Astrocyte (in vitro differentiated cells and primary cell): ENCODE measurements around the gene STON2. TPM values are rescaled to one million over a fixed set of nuclear protein-coding genes. Genes with fewer than 3 reads are reported as not detected.
"Not testable (repeated sequence)": the region's sequence is repeated elsewhere in the genome, so short reads cannot be mapped to it uniquely, and the experiment has no call there.

Experiments
- DNase-seq: peaks from one replicate; pipeline ENCODE4 v3.0.0-alpha.2; 2010; ENCODE audit warnings: low read depth
- FAIRE-seq: peaks from 2 replicates; lab custom pipeline; 2011; peaks lifted over from hg19 to GRCh38; lab: Jason Lieb, UNC
- H2AFZ ChIP-seq: 2 replicates; pipeline ENCODE4 v1.6.0; 2012; ENCODE audit warnings: low read depth, low read length, inconsistent platforms
- H3K27ac ChIP-seq: 2 replicates; pipeline ENCODE4 v1.5.1; 2011; ENCODE audit warnings: low read depth, low read length, inconsistent platforms
- H3K27me3 ChIP-seq: 2 replicates; pipeline ENCODE4 v1.6.0; 2011; ENCODE audit warnings: low read length, inconsistent platforms; ENCODE audit not compliant: insufficient read depth
- H3K36me3 ChIP-seq: 2 replicates; pipeline ENCODE4 v1.5.1; 2011; ENCODE audit warnings: low read length, inconsistent platforms; ENCODE audit not compliant: insufficient read depth
- H3K4me1 ChIP-seq: 2 replicates; pipeline ENCODE4 v1.5.1; 2011; ENCODE audit warnings: low read length, inconsistent platforms; ENCODE audit not compliant: insufficient read depth
- H3K4me2 ChIP-seq: 2 replicates; pipeline ENCODE4 v1.6.0; 2012; ENCODE audit warnings: low read length, inconsistent platforms
- H3K4me3 ChIP-seq: 2 replicates; pipeline ENCODE4 v1.5.1; 2011; ENCODE audit warnings: low read depth, mild to moderate bottlenecking, low read length, inconsistent platforms; ENCODE audit not compliant: insufficient read depth
- H3K79me2 ChIP-seq: 2 replicates; pipeline ENCODE4 v1.6.0; 2012; ENCODE audit warnings: mild to moderate bottlenecking, low read length, inconsistent platforms; ENCODE audit not compliant: insufficient read depth
- H3K9ac ChIP-seq: 2 replicates; pipeline ENCODE4 v1.6.0; 2012; ENCODE audit warnings: mild to moderate bottlenecking, low read length, inconsistent platforms
- H3K9me3 ChIP-seq: 2 replicates; pipeline ENCODE4 v1.5.1; 2012; ENCODE audit warnings: low read depth, mild to moderate bottlenecking, low read length, inconsistent platforms; ENCODE audit not compliant: insufficient read depth
- H4K20me1 ChIP-seq: 2 replicates; pipeline ENCODE4 v1.6.0; 2012; ENCODE audit warnings: low read length, inconsistent platforms; ENCODE audit not compliant: insufficient read depth
- H3K27ac Mint-ChIP-seq: one replicate; pipeline ENCODE4 v1.8.0; 2021; ENCODE audit warnings: mild to moderate bottlenecking, mixed read lengths; ENCODE audit not compliant: unreplicated experiment
- H3K27me3 Mint-ChIP-seq: one replicate; pipeline ENCODE4 v1.8.0; 2021; ENCODE audit warnings: low read depth, mixed read lengths; ENCODE audit not compliant: unreplicated experiment
- H3K36me3 Mint-ChIP-seq: one replicate; pipeline ENCODE4 v1.8.0; 2021; ENCODE audit warnings: low read depth, mixed read lengths; ENCODE audit not compliant: unreplicated experiment
- H3K4me1 Mint-ChIP-seq: one replicate; pipeline ENCODE4 v1.8.0; 2021; ENCODE audit warnings: low read depth, mixed read lengths; ENCODE audit not compliant: unreplicated experiment
- H3K4me3 Mint-ChIP-seq: one replicate; pipeline ENCODE4 v1.8.0; 2021; ENCODE audit warnings: mild to moderate bottlenecking, moderate library complexity, mixed read lengths; ENCODE audit not compliant: unreplicated experiment
- H3K9me3 Mint-ChIP-seq: one replicate; pipeline ENCODE4 v1.8.0; 2021; ENCODE audit warnings: mild to moderate bottlenecking, mixed read lengths; ENCODE audit not compliant: unreplicated experiment
- CTCF ChIP-seq: IDR thresholded peaks from 2 replicates; pipeline ENCODE4 v1.5.1; 2011; ENCODE audit warnings: low read depth, mild to moderate bottlenecking, inconsistent platforms, low read length, moderate library complexity; ENCODE audit not compliant: insufficient read depth
- EZH2 ChIP-seq: IDR thresholded peaks from 2 replicates; pipeline ENCODE4 v1.6.1; 2012; ENCODE audit warnings: mild to moderate bottlenecking, low read length, inconsistent platforms; ENCODE audit not compliant: insufficient read depth
- total RNA-seq: library from RNA; stranded (reverse); gene quantifications from 2 replicates; pipeline ENCODE4 v1.2.1, GENCODE V29; 2021

The STON2 gene
- total RNA-seq, 1 donor from 2014 or later, result 52.9 TPM

GRCh38 chr14:81384900-81385299 is 15.2 kb downstream of the STON2 start:
- Histone ChIP-seq H3K4me2 (no peak overlapping the region), H3K79me2 (no peaks in the 10 kb centered on the region), H4K20me1 (no peaks in the 10 kb centered on the region), H3K4me3 (no peak overlapping the region), H3K27me3 (peaks cover 3% of the 10 kb centered on the region), H3K9me3 (no peaks in the 10 kb centered on the region), H3K27ac (no peak overlapping the region), H2AFZ (no peak overlapping the region), H3K4me1 (peaks cover 7% of the 10 kb centered on the region), H3K36me3 (no peaks in the 10 kb centered on the region), H3K9ac (no peak overlapping the region)
- no peaks in the 10 kb centered on the region for H3K36me3 Mint-ChIP-seq
- no peak overlapping the region for H3K4me3 Mint-ChIP-seq
- DNase-seq, result peak; percentile 95
- peaks cover 6% of the 10 kb centered on the region for H3K4me1 Mint-ChIP-seq
- TF ChIP-seq CTCF (no peak), EZH2 (no peak)
- FAIRE-seq, result no peak
- H3K27ac Mint-ChIP-seq, result no peak overlapping the region
- H3K27me3 Mint-ChIP-seq, result peaks cover 2% of the 10 kb centered on the region
- H3K9me3 Mint-ChIP-seq, result peaks cover 6% of the 10 kb centered on the region

- FAIRE-seq, result no peak
- H3K9me3 Mint-ChIP-seq, result no peaks in the 10 kb centered on the region
- H3K9me3 ChIP-seq, result no peaks in the 10 kb centered on the region
- H3K36me3 ChIP-seq, result no peaks in the 10 kb centered on the region
- peaks cover 7% of the 10 kb centered on the region for H3K4me1 ChIP-seq
- H2AFZ ChIP-seq, result no peak overlapping the region
- no peak overlapping the region for H3K27ac Mint-ChIP-seq
- peak; percentile 22 for DNase-seq
- H3K27me3 Mint-ChIP-seq, result peaks cover 2% of the 10 kb centered on the region
- peaks cover 6% of the 10 kb centered on the region for H3K4me1 Mint-ChIP-seq
- no peak overlapping the region for H3K4me2 ChIP-seq
- H3K4me3 Mint-ChIP-seq, result no peak overlapping the region
- no peaks in the 10 kb centered on the region for H3K79me2 ChIP-seq
- TF ChIP-seq CTCF (no peak), EZH2 (no peak)
- H3K27me3 ChIP-seq, result no peaks in the 10 kb centered on the region
- no peak overlapping the region for H3K4me3 ChIP-seq
- H3K36me3 Mint-ChIP-seq, result no peaks in the 10 kb centered on the region
- no peaks in the 10 kb centered on the region for H4K20me1 ChIP-seq
- H3K27ac ChIP-seq, result no peak overlapping the region
- no peak overlapping the region for H3K9ac ChIP-seq
Measured at GRCh38 chr14:81382517-81383225, 17.5 kb downstream of the STON2 start.

- not testable (repeated sequence) for H3K4me2 ChIP-seq, H3K36me3 ChIP-seq, FAIRE-seq, H3K9me3 Mint-ChIP-seq, H3K4me3 ChIP-seq, H3K27ac ChIP-seq, H3K27me3 ChIP-seq, H3K4me1 ChIP-seq, H3K4me1 Mint-ChIP-seq, H3K27me3 Mint-ChIP-seq, H3K36me3 Mint-ChIP-seq, H3K27ac Mint-ChIP-seq, H3K79me2 ChIP-seq, H2AFZ ChIP-seq, H3K9me3 ChIP-seq, DNase-seq, H3K9ac ChIP-seq, H4K20me1 ChIP-seq, H3K4me3 Mint-ChIP-seq
Measured at GRCh38 chr14:81380009-81380408, 20.1 kb downstream of the STON2 start.
